Lower leg skin (tissue), 3 donors: Measurements from ENCODE around the gene HCN2.
"Not testable (repeated sequence)": the region's sequence is repeated elsewhere in the genome, so short reads cannot be mapped to it uniquely, and the experiment has no call there.

Source experiments
- POLR2A ChIP-seq, 2 donors: fragments of 450-650 bp; IDR thresholded peaks; one replicate each; pipeline ENCODE4 v1.6.1; 2016 to 2017; ENCODE audit warnings: antibody characterized with exemption in 2 of 2, mild to moderate bottlenecking in 1 of 2, moderate library complexity in 1 of 2
- TF ChIP-seq, protein P1 (sequence below), 3 donors: fragments of 450-650 bp; IDR thresholded peaks; one replicate each; pipeline ENCODE4 v1.5.1; 2016; ENCODE audit warnings: antibody characterized with exemption in 3 of 3, mild to moderate bottlenecking in 3 of 3, moderate library complexity in 2 of 3

GRCh38 chr19:603302-603639, 13.6 kb downstream of the HCN2 start:
- not testable (repeated sequence) for TF ChIP-seq POLR2A (IDR thresholded peaks at IDR 0.05)
- TF ChIP-seq, protein P1, sequence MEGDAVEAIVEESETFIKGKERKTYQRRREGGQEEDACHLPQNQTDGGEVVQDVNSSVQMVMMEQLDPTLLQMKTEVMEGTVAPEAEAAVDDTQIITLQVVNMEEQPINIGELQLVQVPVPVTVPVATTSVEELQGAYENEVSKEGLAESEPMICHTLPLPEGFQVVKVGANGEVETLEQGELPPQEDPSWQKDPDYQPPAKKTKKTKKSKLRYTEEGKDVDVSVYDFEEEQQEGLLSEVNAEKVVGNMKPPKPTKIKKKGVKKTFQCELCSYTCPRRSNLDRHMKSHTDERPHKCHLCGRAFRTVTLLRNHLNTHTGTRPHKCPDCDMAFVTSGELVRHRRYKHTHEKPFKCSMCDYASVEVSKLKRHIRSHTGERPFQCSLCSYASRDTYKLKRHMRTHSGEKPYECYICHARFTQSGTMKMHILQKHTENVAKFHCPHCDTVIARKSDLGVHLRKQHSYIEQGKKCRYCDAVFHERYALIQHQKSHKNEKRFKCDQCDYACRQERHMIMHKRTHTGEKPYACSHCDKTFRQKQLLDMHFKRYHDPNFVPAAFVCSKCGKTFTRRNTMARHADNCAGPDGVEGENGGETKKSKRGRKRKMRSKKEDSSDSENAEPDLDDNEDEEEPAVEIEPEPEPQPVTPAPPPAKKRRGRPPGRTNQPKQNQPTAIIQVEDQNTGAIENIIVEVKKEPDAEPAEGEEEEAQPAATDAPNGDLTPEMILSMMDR (IDR thresholded peaks at IDR 0.05) = not testable (repeated sequence)
